H1 (cell line): ENCODE measurements around the gene STX8. TPM values are rescaled to one million over a fixed set of nuclear protein-coding genes. Genes with fewer than 3 reads are reported as not detected.

ENCODE experiments used
- CTCF ChIA-PET: fragments of 300-600 bp; sonication (Branson Sonifier 250); formaldehyde crosslinking; loops from one replicate; lab custom pipeline; 2021; ENCODE audit not compliant: partially characterized antibody; lab: Charles Lee
- POLR2A ChIA-PET: fragments of 300-600 bp; sonication (Branson Sonifier 250); formaldehyde crosslinking; loops from one replicate; lab custom pipeline; 2021; ENCODE audit warnings: inconsistent platforms; ENCODE audit not compliant: partially characterized antibody; lab: Charles Lee
- DNase-seq, 2 experiments: peaks; one replicate each; pipeline versions ENCODE4 v3.0.0 to v3.0.0-alpha.2; 2010 to 2022; ENCODE audit warnings: low spot score in 2 of 2, low read depth in 1 of 2, mixed read lengths in 1 of 2
- FAIRE-seq: peaks from 2 replicates; lab custom pipeline; 2011; peaks lifted over from hg19 to GRCh38; lab: Jason Lieb, UNC
- H2AFZ ChIP-seq: 2 replicates; pipeline ENCODE4 v1.8.1; 2012; ENCODE audit warnings: low read length, inconsistent platforms
- H2AK5ac ChIP-seq: 2 replicates; pipeline ENCODE4 v1.6.1; 2013; ENCODE audit warnings: low read depth, low read length
- H2BK120ac ChIP-seq: replicated peaks from 2 replicates; pipeline ENCODE3; 2013; ENCODE audit warnings: low read depth, low read length, inconsistent platforms
- H2BK12ac ChIP-seq: 2 replicates; pipeline ENCODE4 v1.6.1; 2013; ENCODE audit warnings: low read depth, low read length
- H2BK15ac ChIP-seq: 2 replicates; pipeline ENCODE4 v1.6.1; 2013; ENCODE audit warnings: low read length
- H2BK20ac ChIP-seq: 2 replicates; pipeline ENCODE4 v1.6.1; 2013; ENCODE audit warnings: low read length
- H2BK5ac ChIP-seq: 2 replicates; pipeline ENCODE4 v1.6.1; 2013; ENCODE audit warnings: low read depth, low read length
- H3K14ac ChIP-seq: 2 replicates; pipeline ENCODE4 v1.6.1; 2013; ENCODE audit warnings: inconsistent platforms; ENCODE audit not compliant: insufficient read length
- H3K18ac ChIP-seq: 2 replicates; pipeline ENCODE4 v1.6.1; 2013; ENCODE audit warnings: low read length; ENCODE audit errors: extremely low read depth
- H3K23ac ChIP-seq: 2 replicates; pipeline ENCODE4 v1.6.1; 2013; ENCODE audit warnings: inconsistent platforms; ENCODE audit not compliant: insufficient read length
- H3K23me2 ChIP-seq: 2 replicates; pipeline ENCODE4 v1.6.1; 2013; ENCODE audit warnings: low read depth, low read length
- H3K27ac ChIP-seq: 2 replicates; pipeline ENCODE4 v1.6.1; 2011; ENCODE audit warnings: low read depth, low read length, inconsistent platforms
- H3K27me3 ChIP-seq, 4 experiments: replicated peaks in 1 of 4; 1 replicate in 1 of 4; 2 replicates in 3 of 4; pipeline versions ENCODE4 v1.6.1 to v1.8.1; 2011 to 2013; ENCODE audit warnings: low read length in 3 of 4, mild to moderate bottlenecking in 3 of 4, inconsistent platforms in 2 of 4, mixed read lengths in 2 of 4, moderate library complexity in 1 of 4; ENCODE audit not compliant: control insufficient read depth in 3 of 4, insufficient read depth in 3 of 4; ENCODE audit errors: extremely low read depth in 1 of 4
- H3K36me3 ChIP-seq, 4 experiments: 2 replicates each; pipeline versions ENCODE4 v1.6.1 to v1.8.1; 2011 to 2013; ENCODE audit warnings: mild to moderate bottlenecking in 4 of 4, low read length in 3 of 4, moderate library complexity in 2 of 4, control low read depth in 1 of 4, inconsistent platforms in 1 of 4; ENCODE audit not compliant: insufficient read depth in 4 of 4, control insufficient read depth in 2 of 4
- H3K4ac ChIP-seq: replicated peaks from 2 replicates; pipeline ENCODE3; 2013; ENCODE audit warnings: low read length, low read depth, mixed read lengths, inconsistent platforms; ENCODE audit not compliant: insufficient read length
- H3K4me1 ChIP-seq, 4 experiments: replicated peaks in 1 of 4; 1 replicate in 1 of 4; 2 replicates in 3 of 4; pipeline versions ENCODE4 v1.6.1 to v1.8.1; 2011 to 2013; ENCODE audit warnings: low read length in 3 of 4, inconsistent platforms in 2 of 4, mixed read lengths in 1 of 4; ENCODE audit not compliant: insufficient read depth in 4 of 4, control insufficient read depth in 3 of 4
- H3K4me2 ChIP-seq, 2 experiments: 2 replicates each; pipeline versions ENCODE4 v1.6.1 to v1.8.1; 2011 to 2013; ENCODE audit warnings: low read depth in 2 of 2, low read length in 2 of 2, control low read depth in 1 of 2, inconsistent platforms in 1 of 2, mild to moderate bottlenecking in 1 of 2; ENCODE audit not compliant: insufficient read depth in 1 of 2
- H3K4me3 ChIP-seq, 4 experiments: fragments of 200-600, 300-600 bp in 1 of 4; sonication (generic), shearing (Covaris generic), sonication (Bioruptor Twin) in 1 of 4; 2 replicates each; pipeline versions ENCODE4 v1.5.1 to v1.8.1; 2011 to 2016; ENCODE audit warnings: low read length in 4 of 4, low read depth in 3 of 4, control low read depth in 2 of 4, inconsistent platforms in 2 of 4, mild to moderate bottlenecking in 2 of 4, mixed read lengths in 1 of 4, moderate library complexity in 1 of 4; ENCODE audit not compliant: insufficient read depth in 2 of 4; ENCODE audit errors: extremely low read depth in 1 of 4
- H3K56ac ChIP-seq: replicated peaks from 2 replicates; pipeline ENCODE3; 2013; ENCODE audit warnings: low read depth, mild to moderate bottlenecking, mixed read lengths, low read length, inconsistent platforms; ENCODE audit not compliant: insufficient read length
- H3K79me1 ChIP-seq: 2 replicates; pipeline ENCODE4 v1.6.1; 2013; ENCODE audit warnings: low read depth, low read length, control low read depth
- H3K79me2 ChIP-seq, 2 experiments: 2 replicates each; pipeline versions ENCODE4 v1.6.1 to v1.8.1; 2012 to 2013; ENCODE audit warnings: low read length in 2 of 2, mild to moderate bottlenecking in 2 of 2, inconsistent platforms in 1 of 2; ENCODE audit not compliant: insufficient read depth in 2 of 2, control insufficient read depth in 1 of 2
- H3K9ac ChIP-seq, 4 experiments: replicated peaks in 1 of 4; 1 replicate in 1 of 4; 2 replicates in 3 of 4; pipeline versions ENCODE4 v1.6.1 to v1.8.1; 2011 to 2013; ENCODE audit warnings: low read depth in 3 of 4, low read length in 3 of 4, control low read depth in 2 of 4, mild to moderate bottlenecking in 2 of 4, moderate library complexity in 2 of 4, inconsistent platforms in 1 of 4; ENCODE audit errors: extremely low read depth in 1 of 4
- H3K9me3 ChIP-seq, 2 experiments: 2 replicates each; pipeline versions ENCODE4 v1.6.1 to v1.8.1; 2012 to 2013; ENCODE audit warnings: mild to moderate bottlenecking in 2 of 2, moderate library complexity in 2 of 2, control low read depth in 1 of 2, inconsistent platforms in 1 of 2, low read depth in 1 of 2, low read length in 1 of 2, mixed read lengths in 1 of 2; ENCODE audit not compliant: insufficient read depth in 2 of 2
- H4K20me1 ChIP-seq, 2 experiments: replicated peaks in 1 of 2; 2 replicates each; pipeline versions ENCODE3 to v1.8.1; 2011 to 2013; ENCODE audit warnings: inconsistent platforms in 2 of 2, low read length in 2 of 2, mild to moderate bottlenecking in 1 of 2; ENCODE audit not compliant: insufficient read depth in 2 of 2, control insufficient read depth in 1 of 2
- H4K5ac ChIP-seq: 2 replicates; pipeline ENCODE4 v1.6.1; 2013; ENCODE audit warnings: low read length, low read depth, mixed read lengths, inconsistent platforms; ENCODE audit not compliant: insufficient read length
- H4K8ac ChIP-seq: 2 replicates; pipeline ENCODE4 v1.8.0; 2013; ENCODE audit warnings: mild to moderate bottlenecking, moderate library complexity, low read length, inconsistent platforms; ENCODE audit not compliant: insufficient read depth; ENCODE audit errors: extremely low read depth
- H4K91ac ChIP-seq: replicated peaks from 2 replicates; pipeline ENCODE3; 2013; ENCODE audit warnings: low read length, mixed read lengths, inconsistent platforms; ENCODE audit not compliant: insufficient read length
- CBX5 ChIP-seq: fragments of 300-800, 300-1000 bp; sonication (generic); IDR thresholded peaks from 2 replicates; pipeline ENCODE4 v1.7.1; 2016; ENCODE audit warnings: antibody characterized with exemption, low read length, low read depth
- FOSL1 ChIP-seq: IDR thresholded peaks from 2 replicates; pipeline ENCODE4 v1.6.1; 2011; ENCODE audit warnings: mild to moderate bottlenecking, low read depth, low read length, moderate library complexity; ENCODE audit not compliant: insufficient read depth
- GTF2F1 ChIP-seq: IDR thresholded peaks from 2 replicates; pipeline ENCODE4 v1.6.1; 2012; ENCODE audit warnings: low read depth, low read length, improper control_type of control experiment, borderline replicate concordance
- MAFK ChIP-seq: IDR thresholded peaks from 2 replicates; pipeline ENCODE4 v1.6.1; 2012; ENCODE audit warnings: low read depth, mild to moderate bottlenecking, improper control_type of control experiment, low read length
- RBBP5 ChIP-seq: IDR thresholded peaks from 2 replicates; pipeline ENCODE4 v1.7.1; 2012; ENCODE audit warnings: low read depth, mild to moderate bottlenecking, inconsistent platforms, low read length, moderate library complexity, borderline replicate concordance
- RNF2 ChIP-seq: fragments of 200-900, 300-1000 bp; sonication (generic); IDR thresholded peaks from 2 replicates; pipeline ENCODE4 v1.7.1; 2016; ENCODE audit warnings: borderline replicate concordance, low read depth, mild to moderate bottlenecking, antibody characterized with exemption, low read length; ENCODE audit not compliant: poor library complexity, severe bottlenecking; ENCODE audit errors: missing control alignments
- SP2 ChIP-seq: IDR thresholded peaks from 2 replicates; pipeline ENCODE4 v1.6.1; 2012; ENCODE audit warnings: mild to moderate bottlenecking, low read length, inconsistent platforms
- SP4 ChIP-seq: IDR thresholded peaks from 2 replicates; pipeline ENCODE4 v1.6.1; 2012; ENCODE audit warnings: low read length, inconsistent platforms
- TAF1 ChIP-seq: IDR thresholded peaks from 2 replicates; pipeline ENCODE4 v1.6.1; 2011; ENCODE audit warnings: mild to moderate bottlenecking, low read depth, low read length
- TEAD4 ChIP-seq: IDR thresholded peaks from 2 replicates; pipeline ENCODE4 v1.6.1; 2012; ENCODE audit warnings: low read depth, low read length, inconsistent platforms, mixed read lengths
- YY1 ChIP-seq: IDR thresholded peaks from 2 replicates; pipeline ENCODE4 v1.6.1; 2011; ENCODE audit warnings: low read depth, mild to moderate bottlenecking, low read length
- ZNF274 ChIP-seq: IDR thresholded peaks from 2 replicates; pipeline ENCODE4 v1.7.0; 2012; ENCODE audit warnings: low read length, borderline replicate concordance; ENCODE audit errors: extremely low read depth
- WGBS, 2 experiments: shearing (Covaris generic) in 1 of 2; methylation state at CpG; one replicate each; pipeline versions ENCODE4 v1.1.6 to v1.1.7; 2013 to 2015; ENCODE audit warnings: low lambda C conversion rate in 2 of 2, mixed read lengths in 2 of 2, inconsistent platforms in 1 of 2, low coverage in 1 of 2, missing lambda C conversion rate in 1 of 2; ENCODE audit not compliant: insufficient replicate concordance in 2 of 2, insufficient coverage in 1 of 2, insufficient read length in 1 of 2; ENCODE audit errors: extremely low coverage in 1 of 2, missing lambda C conversion rate in 1 of 2; 5-methylcytosine and 5-hydroxymethylcytosine counted together
- polyA plus RNA-seq, 7 experiments: library from polyadenylated mRNA; depleted of rRNA in 3 of 7; stranded (reverse) in 5 of 7; unstranded in 2 of 7; fragments of >200 nt in 5 of 7; fragments of 200-250 nt in 2 of 7; gene quantifications; 1 replicate in 5 of 7; 2 replicates in 1 of 7; 4 replicates in 1 of 7; pipeline versions ENCODE4 v1.2.1 to v1.2.3, GENCODE V29; 2011 to 2013; ENCODE audit warnings: missing spikeins in 2 of 7, mixed read lengths in 2 of 7
- total RNA-seq: library from RNA; stranded (reverse); fragmentation: NEBNext Ultra II Directional; extraction: Animal tissue kit (Norgen Biotek cat#: 25700); gene quantifications from 2 replicates; pipeline ENCODE4 v1.2.1, GENCODE V29; 2021

STX8 gene
- total and polyA plus RNA-seq, 2 of the 8 experiments (the other 6 are each of a cell fraction or from before 2014, with no cell fraction given), result 22.8 to 42.5 TPM

DNA sequence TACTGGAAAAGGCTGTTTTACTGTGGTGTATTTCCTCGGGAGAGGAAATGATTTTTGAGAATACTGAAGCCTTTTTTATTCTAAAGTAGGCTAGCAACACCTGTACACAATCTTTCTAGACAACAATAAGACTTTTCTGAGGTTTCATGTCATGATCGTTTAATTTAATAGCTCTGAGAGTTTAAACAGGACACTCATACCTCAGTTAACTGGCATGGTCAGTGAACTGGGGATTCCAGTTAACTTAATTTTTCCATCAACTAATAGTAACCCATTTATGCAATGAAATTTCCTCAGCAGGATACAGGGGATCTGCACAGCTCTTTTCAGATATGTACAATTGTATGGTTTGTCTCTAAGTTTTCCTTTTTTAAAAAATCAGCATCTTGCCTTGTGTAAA is 291.7 kb downstream of the STX8 start:
- WGBS, 2 experiments, result 85% methylated on average over 2 of the region's 2 CpGs; no CpG with 5 or more reads in 1 of the 2 experiments
- CTCF ChIA-PET, result interaction anchor here (0.6 to 3.1 kb wide), 3 partner anchors 8 to 42 kb away, joined by 4 to 18 read pairs (median 5); no protein-coding TSS in a partner anchor

More for the DNA sequence above, 291.7 kb downstream of the STX8 start:
- Histone ChIP-seq H2AFZ (no peak overlapping the region), H2BK120ac (no peak overlapping the region), H4K5ac (no peak overlapping the region), H3K79me2 (no peaks in the 10 kb centered on the region), H3K23me2 (no peaks in the 10 kb centered on the region; the same call in 1 of the 2 replicates), H3K56ac (no peak overlapping the region), H3K9ac (no peak overlapping the region), H3K23ac (no peak overlapping the region), H3K27ac (no peak overlapping the region), H3K79me1 (no peaks in the 10 kb centered on the region), H4K20me1 (no peaks in the 10 kb centered on the region), H3K4me1 (peaks cover 2 to 12% (median 6%) of the 10 kb centered on the region in 4 experiments; a peak in 5 of 7 replicates), H3K4ac (no peak overlapping the region), H3K18ac (no peak overlapping the region), H3K4me2 (no peak overlapping the region), H2BK20ac (no peak overlapping the region), H3K9me3 (no peaks in the 10 kb centered on the region), H3K36me3 (no peaks in the 10 kb centered on the region), H3K4me3 (no peak overlapping the region), H3K14ac (no peak overlapping the region), H2BK12ac (no peak overlapping the region), H3K27me3 (no peaks in the 10 kb centered on the region), H2BK5ac (no peak overlapping the region), H4K8ac (no peak overlapping the region)
- no peak for FAIRE-seq
- no peak for DNase-seq
- POLR2A ChIA-PET, result interaction anchor here (0.6 kb wide), 1 partner anchor 146 kb away, joined by 3 read pairs; no protein-coding TSS in a partner anchor
- TF ChIP-seq RNF2, result no peak
- TF ChIP-seq SP4, result no peak
- no peak for TF ChIP-seq FOSL1
- no peak for TF ChIP-seq TAF1
- no peak for TF ChIP-seq GTF2F1
- TF ChIP-seq CBX5, result no peak
- no peak for TF ChIP-seq MAFK
- TF ChIP-seq TEAD4, result no peak
- no peak for TF ChIP-seq ZNF274
- TF ChIP-seq RBBP5, result no peak
- no peak for TF ChIP-seq YY1
- no peak for TF ChIP-seq SP2
- TF ChIP-seq, all 59 proteins: peak for 0
- Histone ChIP-seq H4K91ac (no peak overlapping the region), H2BK15ac (no peak overlapping the region), H2AK5ac (no peak overlapping the region)
